Measurements from ENCODE around the gene BACE2.

Gene BACE2

GRCh38 chr21:41167348-41168342, at the start of gene BACE2:
Gene BACE2 (plus strand): TSS chr21:41168160. CDS start chr21:41168264, 104 bp downstream.
- DNase-seq = no peak

GRCh38 chr21:41119901-41120300, 48.1 kb upstream of the BACE2 start:
- no peak for DNase-seq

DNA sequence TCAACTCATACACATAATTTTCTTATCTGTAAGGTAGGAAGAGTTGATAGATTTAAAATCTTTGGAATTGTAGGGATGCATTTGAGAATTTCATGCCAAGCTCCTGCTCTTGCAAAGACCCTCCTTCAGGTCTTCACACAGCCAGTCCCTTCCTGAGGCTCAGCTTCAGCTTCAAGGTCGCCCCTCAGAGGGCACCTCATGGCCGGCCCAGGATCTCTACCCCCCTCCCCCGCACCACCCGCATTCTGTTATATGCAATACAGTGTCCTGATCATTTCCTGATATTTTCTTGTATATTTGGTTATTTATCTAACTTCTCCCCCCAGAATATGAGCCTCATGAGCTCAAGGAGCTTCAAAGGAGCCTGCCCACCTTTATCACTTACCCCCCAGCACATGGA, 47.0 kb upstream of the BACE2 start:
- DNase-seq = no peak

GRCh38 chr21:41121785-41122415, 46.1 kb upstream of the BACE2 start:
- DNase-seq = peak; percentile 39

DNA sequence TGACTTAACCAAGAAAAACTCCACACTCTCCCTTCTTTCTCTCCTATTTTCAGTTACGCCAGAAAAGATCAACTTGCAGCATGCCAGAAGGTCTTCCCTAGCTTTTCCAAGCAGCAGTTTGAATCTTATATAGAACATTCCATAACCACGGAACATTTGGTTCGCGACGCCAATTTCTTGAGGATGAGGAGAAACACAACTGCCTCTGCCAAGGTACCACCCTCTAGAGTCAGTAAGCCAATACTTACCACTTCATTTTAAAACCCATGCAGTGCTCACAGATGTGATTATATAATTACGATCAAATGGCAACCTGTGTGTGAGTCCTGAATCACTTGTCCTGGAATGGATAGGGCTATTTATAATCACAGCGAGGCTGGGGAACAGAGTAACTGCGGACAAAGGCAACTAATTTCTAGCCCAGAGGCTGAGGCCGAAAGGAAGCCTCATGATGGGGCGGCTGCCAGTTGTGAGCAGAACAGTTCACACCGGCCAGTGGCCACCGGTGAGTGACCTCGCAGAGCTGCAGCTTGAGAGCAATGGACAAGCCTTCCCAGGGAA, 43.2 kb upstream of the BACE2 start:
- DNase-seq = no peak

DNA sequence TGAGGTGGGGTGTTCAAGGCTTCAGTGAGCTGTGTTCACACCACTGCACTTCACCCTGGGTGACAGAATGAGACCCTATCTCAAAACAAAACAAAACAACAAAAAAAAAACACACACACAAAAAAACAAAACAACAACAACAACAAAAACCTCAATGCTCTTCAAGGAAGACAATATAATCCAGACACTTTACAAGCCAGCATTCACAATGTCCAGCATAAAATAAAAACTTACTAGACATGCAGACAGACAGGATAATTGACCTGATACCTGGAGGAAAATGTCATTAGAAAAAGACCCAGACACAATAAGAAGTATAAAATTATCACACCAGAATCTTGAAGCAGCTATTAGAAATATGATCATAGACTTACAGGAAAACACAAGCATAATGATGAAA, 39.0 kb upstream of the BACE2 start:
- DNase-seq = no peak

DNA sequence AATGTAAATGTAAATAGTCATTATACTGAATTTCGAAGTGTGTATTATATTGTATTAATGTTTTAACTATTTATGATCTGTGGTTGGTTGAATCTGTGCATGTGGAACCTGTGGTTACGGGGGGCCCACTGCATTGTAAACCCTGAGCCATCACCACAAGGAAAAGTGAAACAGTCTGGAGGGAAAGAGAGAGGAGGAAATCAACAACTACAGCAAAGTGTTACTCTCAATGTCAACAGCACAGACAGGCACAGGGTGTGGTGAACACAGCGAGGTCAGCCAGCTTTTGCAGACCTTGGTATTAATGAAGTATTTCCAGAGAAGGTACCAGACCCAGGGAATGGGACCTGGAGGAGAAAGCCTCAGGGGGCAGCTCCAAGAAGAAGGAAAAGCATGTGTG, 37.1 kb upstream of the BACE2 start:
- DNase-seq = no peak

DNA sequence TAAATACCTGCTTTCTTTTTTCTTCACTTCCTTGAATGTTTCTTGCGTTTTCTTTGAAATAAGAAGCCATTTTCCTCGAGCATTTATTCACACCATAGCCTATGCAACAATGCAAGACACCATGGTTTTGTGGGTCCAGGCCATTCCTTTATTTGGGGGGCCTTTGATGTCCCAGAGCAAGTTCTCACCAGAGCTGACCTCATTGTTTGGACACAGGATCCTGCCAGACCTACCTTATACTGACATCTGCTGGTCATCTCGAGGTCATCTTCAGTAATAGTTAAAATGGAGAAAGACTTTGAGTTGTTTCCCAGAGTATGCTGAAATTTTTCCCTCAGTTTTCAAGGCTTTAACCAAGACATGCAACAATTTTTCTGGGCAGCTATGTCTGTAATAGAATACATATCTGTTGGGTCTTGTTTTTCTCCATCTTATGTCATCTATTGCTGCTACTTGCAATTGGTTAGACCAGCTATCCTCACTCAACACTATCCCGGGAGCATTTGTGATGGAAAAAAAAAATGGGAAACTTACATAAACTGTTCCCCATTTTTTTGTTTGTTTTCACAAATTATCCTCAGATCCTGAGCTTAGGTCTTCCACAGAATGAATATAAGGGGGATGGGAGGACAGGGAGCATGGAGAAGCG, 34.0 kb upstream of the BACE2 start:
- DNase-seq = no peak

DNA sequence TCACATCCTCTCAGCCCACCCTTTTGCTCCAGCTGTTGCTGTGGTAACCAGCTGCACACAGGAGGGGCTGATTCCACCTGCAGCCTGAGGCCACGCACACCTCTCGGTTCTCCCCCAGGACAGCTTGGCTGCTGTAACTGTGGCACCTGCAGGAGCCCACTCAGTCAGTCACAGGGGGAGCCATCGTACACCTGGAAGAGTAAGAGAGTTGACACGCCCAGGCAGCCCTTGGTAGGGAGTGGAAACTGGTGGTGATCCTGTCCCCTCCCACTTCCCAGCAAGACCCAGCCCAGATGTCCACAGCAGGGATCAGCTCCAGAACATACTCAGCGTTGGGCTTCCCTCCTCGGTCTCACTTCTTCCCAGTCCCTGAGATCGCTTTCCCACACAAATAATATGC, 32.2 kb upstream of the BACE2 start:
- DNase-seq = no peak

GRCh38 chr21:41136286-41136685, 31.7 kb upstream of the BACE2 start:
- no peak for DNase-seq

- no peak for DNase-seq
These were observed 30.6 kb upstream of the BACE2 start for GRCh38 chr21:41137401-41137800.

DNA sequence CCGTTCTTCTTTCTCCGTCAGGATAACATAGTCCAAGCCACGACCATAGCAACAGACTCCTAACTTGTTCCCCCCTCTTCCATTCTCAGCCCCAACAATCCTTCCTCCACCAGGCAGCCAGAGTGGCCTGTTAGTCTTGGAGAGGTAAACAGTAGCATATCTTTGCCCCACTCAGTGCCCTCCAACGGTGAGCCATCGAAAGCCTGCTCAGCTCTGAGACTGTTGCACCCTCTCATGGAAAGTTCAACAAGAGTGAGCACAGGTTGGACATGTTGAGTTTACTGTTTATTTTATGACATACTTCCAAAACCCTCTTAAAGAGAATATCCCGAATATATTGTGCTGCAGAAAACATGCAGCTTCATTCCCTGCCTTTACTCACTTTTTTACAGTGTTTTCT, 30.1 kb upstream of the BACE2 start:
- DNase-seq = no peak

DNA sequence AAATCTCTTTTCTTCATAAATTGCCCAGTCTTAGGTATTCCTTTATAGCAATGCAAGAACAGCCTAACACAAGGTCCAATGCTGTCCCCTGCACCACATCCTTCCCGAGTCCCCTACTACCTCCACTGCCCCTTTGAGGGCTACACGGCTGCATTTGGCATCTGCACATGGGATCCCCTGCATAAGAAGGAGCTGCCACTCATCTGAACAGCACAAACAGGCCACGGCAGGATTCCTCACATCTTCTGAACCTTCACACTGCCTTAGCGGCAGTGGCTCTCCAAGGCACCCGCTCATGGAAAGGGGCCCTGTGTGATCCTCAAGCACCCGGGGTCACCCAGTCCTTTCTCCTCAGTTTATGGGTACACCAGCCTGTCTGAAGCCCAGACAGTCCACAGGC, 29.2 kb upstream of the BACE2 start:
- DNase-seq = no peak

GRCh38 chr21:41139275-41139674, 28.7 kb upstream of the BACE2 start:
- no peak for DNase-seq

GRCh38 chr21:41139951-41140350, 28.0 kb upstream of the BACE2 start:
- DNase-seq = no peak

DNA sequence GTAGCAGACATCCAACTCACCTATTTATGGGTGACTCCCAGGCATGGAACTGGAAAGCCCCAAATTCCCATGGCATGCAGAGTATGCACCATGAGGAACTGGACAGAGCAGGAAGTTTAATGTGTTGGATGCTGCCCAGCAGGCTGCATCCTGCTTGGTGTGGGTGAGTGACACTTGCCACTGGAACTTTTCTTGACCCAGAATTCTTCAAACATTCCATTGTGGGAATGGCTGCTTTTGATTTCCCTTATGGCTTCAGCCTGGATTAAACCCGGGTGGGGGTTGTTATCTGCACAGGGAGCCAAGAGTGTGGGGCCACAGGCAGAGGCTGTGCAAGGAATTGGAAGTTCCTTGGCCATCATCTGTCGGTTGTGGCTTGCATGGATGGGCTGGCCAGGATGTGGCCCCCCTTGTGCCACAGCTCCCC, 26.9 kb upstream of the BACE2 start:
- DNase-seq = no peak

- DNase-seq = no peak
These were observed 25.7 kb upstream of the BACE2 start for GRCh38 chr21:41142051-41142795.

- DNase-seq = no peak
These were observed 24.2 kb upstream of the BACE2 start for GRCh38 chr21:41143596-41144325.

GRCh38 chr21:41147096-41147978, 20.6 kb upstream of the BACE2 start:
- no peak for DNase-seq

GRCh38 chr21:41147979-41148355, 20.0 kb upstream of the BACE2 start:
- DNase-seq = no peak

DNA sequence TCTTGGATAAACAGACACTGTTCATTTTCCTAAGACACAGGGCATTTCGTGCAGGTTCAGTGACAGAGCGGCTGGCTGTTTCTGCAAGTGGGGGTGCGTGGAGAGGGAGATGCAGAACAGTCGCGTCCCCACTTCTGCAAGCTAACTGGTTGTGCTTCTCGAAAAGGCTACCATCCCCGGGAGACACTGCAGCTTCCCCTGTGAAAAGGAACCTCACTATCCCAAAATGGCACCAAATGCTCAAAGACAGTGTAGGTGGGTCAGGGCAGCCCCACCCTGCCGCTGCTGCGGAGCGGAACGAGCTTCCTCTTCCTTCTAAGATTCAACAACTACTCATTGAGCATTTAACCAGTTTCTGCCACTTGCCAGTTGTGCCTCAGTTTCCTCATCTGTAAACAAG, 19.2 kb upstream of the BACE2 start:
- no peak for DNase-seq
